Prostate gland (tissue), 2 donors: Measurements from ENCODE around the gene TMEM81. TPM values are rescaled to one million over a fixed set of nuclear protein-coding genes. Genes with fewer than 3 reads are reported as not detected.

Source experiments
- DNase-seq: peaks from one replicate; pipeline ENCODE4 v3.0.0-alpha.2; 2019; ENCODE audit warnings: low spot score
- H3K27ac ChIP-seq, 2 donors: fragments of 200-600 bp; sonication (generic); 2 replicates each; pipeline ENCODE4 v1.5.1; 2017 to 2019
- H3K27me3 ChIP-seq: fragments of 200-600 bp; sonication (generic); replicated peaks from 2 replicates; pipeline ENCODE4 v1.5.1; 2019; ENCODE audit not compliant: insufficient read depth
- H3K36me3 ChIP-seq, 2 donors: fragments of 200-600 bp; sonication (generic); 1 replicate in 1 of 2; 2 replicates in 1 of 2; pipeline versions ENCODE4 v1.5.1 to v1.8.1; 2017 to 2019
- H3K4me1 ChIP-seq: fragments of 200-600 bp; sonication (generic); replicated peaks from 2 replicates; pipeline ENCODE4 v1.5.1; 2019
- H3K4me3 ChIP-seq, 2 donors: fragments of 200-600 bp; sonication (generic); 2 replicates each; pipeline ENCODE4 v1.5.1; 2017 to 2019
- H3K9me3 ChIP-seq: fragments of 200-600 bp; sonication (generic); 2 replicates; pipeline ENCODE4 v1.5.1; 2017
- POLR2A ChIP-seq: fragments of 450-650 bp; IDR thresholded peaks from one replicate; pipeline ENCODE4 v1.6.1; 2016; ENCODE audit warnings: antibody characterized with exemption, mild to moderate bottlenecking
- POLR2AphosphoS5 ChIP-seq: sonication (generic); formaldehyde crosslinking; IDR thresholded peaks from one replicate; pipeline ENCODE4 v1.6.1; 2017; ENCODE audit warnings: antibody characterized with exemption
- WGBS: methylation state at CpG from one replicate; pipeline ENCODE4 v1.1.5; 2018; 5-methylcytosine and 5-hydroxymethylcytosine counted together
- intact Hi-C: fragments of 100-400 bp; cut with DNase I; formaldehyde crosslinking; loops from one replicate; pipeline ENCODE4 v1.14.2; 2022
- total RNA-seq, 2 donors: library from RNA; depleted of rRNA; stranded (reverse); fragments of >200 nt; gene quantifications; one replicate each; pipeline ENCODE4 v1.1.0, GENCODE V29; 2016
- TF ChIP-seq, protein P1 (sequence below), 4 experiments: fragments of 200-600 bp in 2 of 4; fragments of 450-650 bp in 2 of 4; sonication (generic) in 2 of 4; IDR thresholded peaks; 1 replicate in 3 of 4; 2 replicates in 1 of 4; pipeline ENCODE4 v1.5.1; 2016 to 2019; ENCODE audit warnings: antibody characterized with exemption in 4 of 4, mild to moderate bottlenecking in 2 of 4, moderate library complexity in 2 of 4

Gene TMEM81
- total RNA-seq, 2 donors from 2014 or later: 0.73 to 2.2 TPM

GRCh38 chr1:205067031-205067430 is 17.2 kb downstream of the TMEM81 start:
- Histone ChIP-seq H3K36me3 (no peaks in the 10 kb centered on the region), H3K4me3 (no peak overlapping the region), H3K27ac (no peak overlapping the region), H3K27me3 (no peaks in the 10 kb centered on the region), H3K9me3 (no peaks in the 10 kb centered on the region), H3K4me1 (no peaks in the 10 kb centered on the region)
- TF ChIP-seq POLR2A (no peak), POLR2AphosphoS5 (no peak)
- TF ChIP-seq, protein P1, sequence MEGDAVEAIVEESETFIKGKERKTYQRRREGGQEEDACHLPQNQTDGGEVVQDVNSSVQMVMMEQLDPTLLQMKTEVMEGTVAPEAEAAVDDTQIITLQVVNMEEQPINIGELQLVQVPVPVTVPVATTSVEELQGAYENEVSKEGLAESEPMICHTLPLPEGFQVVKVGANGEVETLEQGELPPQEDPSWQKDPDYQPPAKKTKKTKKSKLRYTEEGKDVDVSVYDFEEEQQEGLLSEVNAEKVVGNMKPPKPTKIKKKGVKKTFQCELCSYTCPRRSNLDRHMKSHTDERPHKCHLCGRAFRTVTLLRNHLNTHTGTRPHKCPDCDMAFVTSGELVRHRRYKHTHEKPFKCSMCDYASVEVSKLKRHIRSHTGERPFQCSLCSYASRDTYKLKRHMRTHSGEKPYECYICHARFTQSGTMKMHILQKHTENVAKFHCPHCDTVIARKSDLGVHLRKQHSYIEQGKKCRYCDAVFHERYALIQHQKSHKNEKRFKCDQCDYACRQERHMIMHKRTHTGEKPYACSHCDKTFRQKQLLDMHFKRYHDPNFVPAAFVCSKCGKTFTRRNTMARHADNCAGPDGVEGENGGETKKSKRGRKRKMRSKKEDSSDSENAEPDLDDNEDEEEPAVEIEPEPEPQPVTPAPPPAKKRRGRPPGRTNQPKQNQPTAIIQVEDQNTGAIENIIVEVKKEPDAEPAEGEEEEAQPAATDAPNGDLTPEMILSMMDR (IDR thresholded peaks at IDR 0.05): no peak
- intact Hi-C loops: loop anchor here (10.0 kb wide), 1 partner anchor 262 kb away; no protein-coding TSS in a partner anchor
- WGBS: 88% methylated on average over 6 of the region's 6 CpGs
- no peak for DNase-seq

- Histone ChIP-seq H3K4me3 (no peak overlapping the region), H3K9me3 (no peaks in the 10 kb centered on the region), H3K36me3 (no peaks in the 10 kb centered on the region), H3K27me3 (no peaks in the 10 kb centered on the region), H3K27ac (no peak overlapping the region), H3K4me1 (no peaks in the 10 kb centered on the region)
- DNase-seq: no peak
- intact Hi-C loops: loop anchor here (10.0 kb wide), 1 partner anchor 261 kb away; no protein-coding TSS in a partner anchor
- WGBS: 71% methylated on average over 13 of the region's 13 CpGs
- TF ChIP-seq POLR2A (no peak), POLR2AphosphoS5 (no peak)
- TF ChIP-seq, protein P1 (IDR thresholded peaks at IDR 0.05): no peak
These were observed 18.0 kb downstream of the TMEM81 start for GRCh38 chr1:205066141-205066818.

DNA sequence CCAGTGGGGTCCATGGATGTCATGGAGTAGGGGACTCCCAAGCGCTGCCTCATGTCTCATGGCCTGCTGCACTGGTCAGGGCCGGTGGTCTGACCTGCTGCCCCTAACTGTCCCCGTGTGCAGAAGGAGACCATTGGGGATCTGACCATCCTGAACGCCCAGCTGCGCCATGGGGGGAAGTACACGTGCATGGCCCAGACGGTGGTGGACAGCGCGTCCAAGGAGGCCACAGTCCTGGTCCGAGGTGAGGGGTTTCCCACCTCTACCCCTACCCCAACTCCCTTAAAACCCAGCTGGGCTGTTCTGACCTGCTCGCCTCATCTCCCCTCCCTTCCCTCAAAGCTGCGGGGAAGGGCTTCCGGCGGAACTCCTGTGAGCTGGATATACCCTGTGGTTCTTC is 18.6 kb downstream of the TMEM81 start:
- intact Hi-C loops: loop anchor here (10.0 kb wide), 1 partner anchor 261 kb away; no protein-coding TSS in a partner anchor
- DNase-seq: no peak
- Histone ChIP-seq H3K27ac (no peak overlapping the region), H3K4me1 (no peaks in the 10 kb centered on the region), H3K27me3 (no peaks in the 10 kb centered on the region), H3K9me3 (no peaks in the 10 kb centered on the region), H3K4me3 (no peak overlapping the region), H3K36me3 (no peaks in the 10 kb centered on the region)
- TF ChIP-seq POLR2AphosphoS5 (no peak), POLR2A (no peak)
- TF ChIP-seq, protein P1 (IDR thresholded peaks at IDR 0.05): no peak
- WGBS: 93% methylated on average over 9 of the region's 14 CpGs

DNA sequence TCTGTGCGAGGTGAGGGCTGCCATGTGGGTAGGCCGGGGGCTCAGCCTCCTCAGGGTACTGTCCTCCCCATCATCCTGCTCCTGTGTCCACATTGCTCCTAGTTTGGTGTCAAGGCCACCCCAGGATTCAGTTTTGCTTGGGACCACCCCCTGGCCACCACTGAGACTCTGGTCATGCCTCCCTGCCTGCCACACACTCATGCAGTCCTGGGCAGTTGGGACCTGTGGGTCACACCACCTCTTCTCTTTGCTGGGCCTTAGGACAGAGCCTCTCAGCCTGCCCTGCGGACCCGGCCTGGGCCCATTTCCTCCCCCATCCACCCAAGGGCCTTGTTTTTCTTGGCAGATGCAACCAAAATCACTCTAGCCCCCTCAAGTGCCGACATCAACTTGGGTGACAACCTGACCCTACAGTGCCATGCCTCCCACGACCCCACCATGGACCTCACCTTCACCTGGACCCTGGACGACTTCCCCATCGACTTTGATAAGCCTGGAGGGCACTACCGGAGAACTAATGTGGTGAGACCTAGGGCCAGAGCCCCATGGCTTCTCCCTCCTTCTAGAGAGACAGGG is 19.4 kb downstream of the TMEM81 start:
- DNase-seq: no peak
- 91% methylated on average over 7 of the region's 9 CpGs for WGBS
- Histone ChIP-seq H3K9me3 (no peaks in the 10 kb centered on the region), H3K4me1 (no peaks in the 10 kb centered on the region), H3K27me3 (no peaks in the 10 kb centered on the region), H3K36me3 (no peaks in the 10 kb centered on the region), H3K4me3 (no peak overlapping the region), H3K27ac (no peak overlapping the region)
- no peak for TF ChIP-seq POLR2AphosphoS5
- no peak for TF ChIP-seq POLR2A
- TF ChIP-seq, protein P1 (IDR thresholded peaks at IDR 0.05): no peak
- intact Hi-C loops: loop anchor here (10.0 kb wide), 1 partner anchor 260 kb away; no protein-coding TSS in a partner anchor
